ENCODE measurements around the gene PALLD. TPM values are rescaled to one million over a fixed set of nuclear protein-coding genes. Genes with fewer than 3 reads are reported as not detected.
A peak's percentile ranks its signal among the peaks of the same experiment; 100 is the strongest.

PALLD gene
- total RNA-seq, 1 experiment from 2014 or later = 23.7 TPM

- no peak overlapping the region for H3K4me3 Mint-ChIP-seq
- H3K36me3 Mint-ChIP-seq = peaks cover 3% of the 10 kb centered on the region; the same call in 1 of the 2 replicates
- peaks cover 32% of the 10 kb centered on the region for H3K4me1 Mint-ChIP-seq
- no peak for ATAC-seq
- H3K9me3 Mint-ChIP-seq = peaks cover 16% of the 10 kb centered on the region
- ChIA-PET POLR2A (no interaction called here), CTCF (interaction anchor here (0.9 kb wide), 1 partner anchor 189 kb away, joined by 3 read pairs; no protein-coding TSS in a partner anchor)
- no peak for DNase-seq (ENCODE audit: low spot score)
- no peak overlapping the region for H3K27ac Mint-ChIP-seq
- TF ChIP-seq ATF1 (CRISPR knock-in tag; IDR thresholded peaks at IDR 0.05) = no peak
- TF ChIP-seq NR2C2 (CRISPR knock-in tag; IDR thresholded peaks at IDR 0.05) = no peak
- H3K27me3 Mint-ChIP-seq (ENCODE audit: low read depth) = no peaks in the 10 kb centered on the region
These were observed 235.9 kb downstream of the PALLD start for GRCh38 chr4:168732714-168733113.

GRCh38 chr4:168734703-168735678 is 238.1 kb downstream of the PALLD start:
- DNase-seq (ENCODE audit: low spot score) = no peak
- H3K27me3 Mint-ChIP-seq (ENCODE audit: low read depth) = no peaks in the 10 kb centered on the region
- no peak overlapping the region for H3K4me3 Mint-ChIP-seq
- peak overlapping the region; percentile 76 for H3K27ac Mint-ChIP-seq
- CTCF ChIA-PET = interaction anchor here (0.7 to 1.6 kb wide), 3 partner anchors 98 to 208 kb away, joined by 3 to 4 read pairs (median 3); no protein-coding TSS in a partner anchor
- peak; percentile 46 for ATAC-seq
- H3K4me1 Mint-ChIP-seq = peaks cover 35% of the 10 kb centered on the region
- TF ChIP-seq ZNF121 (CRISPR knock-in tag; IDR thresholded peaks at IDR 0.05) (peak; percentile 96), ZNF232 (CRISPR knock-in tag; IDR thresholded peaks at IDR 0.05) (no peak), MYBL2 (CRISPR knock-in tag; IDR thresholded peaks at IDR 0.05) (no peak)
- no peaks in the 10 kb centered on the region for H3K9me3 Mint-ChIP-seq
- H3K36me3 Mint-ChIP-seq = no peaks in the 10 kb centered on the region
- POLR2A ChIA-PET = no interaction called here

DNA sequence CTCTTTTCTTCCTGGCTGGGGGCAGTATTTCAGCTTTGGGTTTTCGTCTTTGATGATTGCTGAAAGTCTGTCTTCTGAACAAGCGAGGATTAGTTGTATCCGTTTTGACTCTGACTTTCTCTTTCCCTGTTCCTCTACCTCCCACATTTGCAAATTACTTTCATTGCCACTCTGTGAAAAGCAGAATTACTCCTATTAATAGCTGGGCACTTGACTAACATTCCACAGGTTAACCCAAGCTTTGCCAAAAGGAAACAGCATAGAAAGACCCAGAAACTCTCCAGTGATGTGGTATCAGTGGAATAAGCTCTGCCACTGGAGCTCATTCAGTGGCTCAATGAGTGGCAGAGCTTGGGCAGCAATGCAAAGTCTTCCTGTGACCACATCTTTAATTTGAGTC is 238.9 kb downstream of the PALLD start:
- H3K4me1 Mint-ChIP-seq = peaks cover 35% of the 10 kb centered on the region
- ChIA-PET POLR2A (no interaction called here), CTCF (interaction anchor here (1.0 to 1.6 kb wide), 2 partner anchors 25 to 97 kb away, joined by 3 to 4 read pairs; no protein-coding TSS in a partner anchor)
- no peaks in the 10 kb centered on the region for H3K9me3 Mint-ChIP-seq
- ATAC-seq (peak; percentile 34), DNase-seq (ENCODE audit: low spot score) (no peak)
- H3K27me3 Mint-ChIP-seq (ENCODE audit: low read depth) = no peaks in the 10 kb centered on the region
- no peak overlapping the region for H3K4me3 Mint-ChIP-seq
- no peak for TF ChIP-seq HMGA2 (CRISPR knock-in tag; IDR thresholded peaks at IDR 0.05)
- TF ChIP-seq ZNF317 (CRISPR knock-in tag; IDR thresholded peaks at IDR 0.05; ENCODE audit: borderline replicate concordance, low read depth) = no peak
- TF ChIP-seq ZNF263 (CRISPR knock-in tag; IDR thresholded peaks at IDR 0.05; ENCODE audit: low read depth) = no peak
- TF ChIP-seq, protein P1, sequence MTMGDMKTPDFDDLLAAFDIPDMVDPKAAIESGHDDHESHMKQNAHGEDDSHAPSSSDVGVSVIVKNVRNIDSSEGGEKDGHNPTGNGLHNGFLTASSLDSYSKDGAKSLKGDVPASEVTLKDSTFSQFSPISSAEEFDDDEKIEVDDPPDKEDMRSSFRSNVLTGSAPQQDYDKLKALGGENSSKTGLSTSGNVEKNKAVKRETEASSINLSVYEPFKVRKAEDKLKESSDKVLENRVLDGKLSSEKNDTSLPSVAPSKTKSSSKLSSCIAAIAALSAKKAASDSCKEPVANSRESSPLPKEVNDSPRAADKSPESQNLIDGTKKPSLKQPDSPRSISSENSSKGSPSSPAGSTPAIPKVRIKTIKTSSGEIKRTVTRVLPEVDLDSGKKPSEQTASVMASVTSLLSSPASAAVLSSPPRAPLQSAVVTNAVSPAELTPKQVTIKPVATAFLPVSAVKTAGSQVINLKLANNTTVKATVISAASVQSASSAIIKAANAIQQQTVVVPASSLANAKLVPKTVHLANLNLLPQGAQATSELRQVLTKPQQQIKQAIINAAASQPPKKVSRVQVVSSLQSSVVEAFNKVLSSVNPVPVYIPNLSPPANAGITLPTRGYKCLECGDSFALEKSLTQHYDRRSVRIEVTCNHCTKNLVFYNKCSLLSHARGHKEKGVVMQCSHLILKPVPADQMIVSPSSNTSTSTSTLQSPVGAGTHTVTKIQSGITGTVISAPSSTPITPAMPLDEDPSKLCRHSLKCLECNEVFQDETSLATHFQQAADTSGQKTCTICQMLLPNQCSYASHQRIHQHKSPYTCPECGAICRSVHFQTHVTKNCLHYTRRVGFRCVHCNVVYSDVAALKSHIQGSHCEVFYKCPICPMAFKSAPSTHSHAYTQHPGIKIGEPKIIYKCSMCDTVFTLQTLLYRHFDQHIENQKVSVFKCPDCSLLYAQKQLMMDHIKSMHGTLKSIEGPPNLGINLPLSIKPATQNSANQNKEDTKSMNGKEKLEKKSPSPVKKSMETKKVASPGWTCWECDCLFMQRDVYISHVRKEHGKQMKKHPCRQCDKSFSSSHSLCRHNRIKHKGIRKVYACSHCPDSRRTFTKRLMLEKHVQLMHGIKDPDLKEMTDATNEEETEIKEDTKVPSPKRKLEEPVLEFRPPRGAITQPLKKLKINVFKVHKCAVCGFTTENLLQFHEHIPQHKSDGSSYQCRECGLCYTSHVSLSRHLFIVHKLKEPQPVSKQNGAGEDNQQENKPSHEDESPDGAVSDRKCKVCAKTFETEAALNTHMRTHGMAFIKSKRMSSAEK (CRISPR knock-in tag; IDR thresholded peaks at IDR 0.05; ENCODE audit: borderline replicate concordance) = no peak
- TF ChIP-seq EMX1 (CRISPR knock-in tag; IDR thresholded peaks at IDR 0.05) = no peak
- TF ChIP-seq, protein P2, sequence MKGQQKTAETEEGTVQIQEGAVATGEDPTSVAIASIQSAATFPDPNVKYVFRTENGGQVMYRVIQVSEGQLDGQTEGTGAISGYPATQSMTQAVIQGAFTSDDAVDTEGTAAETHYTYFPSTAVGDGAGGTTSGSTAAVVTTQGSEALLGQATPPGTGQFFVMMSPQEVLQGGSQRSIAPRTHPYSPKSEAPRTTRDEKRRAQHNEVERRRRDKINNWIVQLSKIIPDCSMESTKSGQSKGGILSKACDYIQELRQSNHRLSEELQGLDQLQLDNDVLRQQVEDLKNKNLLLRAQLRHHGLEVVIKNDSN (CRISPR knock-in tag; IDR thresholded peaks at IDR 0.05) = peak; percentile 89
- TF ChIP-seq, protein P3, sequence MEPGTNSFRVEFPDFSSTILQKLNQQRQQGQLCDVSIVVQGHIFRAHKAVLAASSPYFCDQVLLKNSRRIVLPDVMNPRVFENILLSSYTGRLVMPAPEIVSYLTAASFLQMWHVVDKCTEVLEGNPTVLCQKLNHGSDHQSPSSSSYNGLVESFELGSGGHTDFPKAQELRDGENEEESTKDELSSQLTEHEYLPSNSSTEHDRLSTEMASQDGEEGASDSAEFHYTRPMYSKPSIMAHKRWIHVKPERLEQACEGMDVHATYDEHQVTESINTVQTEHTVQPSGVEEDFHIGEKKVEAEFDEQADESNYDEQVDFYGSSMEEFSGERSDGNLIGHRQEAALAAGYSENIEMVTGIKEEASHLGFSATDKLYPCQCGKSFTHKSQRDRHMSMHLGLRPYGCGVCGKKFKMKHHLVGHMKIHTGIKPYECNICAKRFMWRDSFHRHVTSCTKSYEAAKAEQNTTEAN (CRISPR knock-in tag; IDR thresholded peaks at IDR 0.05) = no peak
- no peak for TF ChIP-seq TEAD1 (CRISPR knock-in tag; IDR thresholded peaks at IDR 0.05)
- TF ChIP-seq TP53 (CRISPR knock-in tag; IDR thresholded peaks at IDR 0.05) = no peak
- no peak for TF ChIP-seq MAX (CRISPR knock-in tag; IDR thresholded peaks at IDR 0.05)
- TF ChIP-seq CREB1 (CRISPR knock-in tag; IDR thresholded peaks at IDR 0.05) = no peak
- TF ChIP-seq, protein P4, sequence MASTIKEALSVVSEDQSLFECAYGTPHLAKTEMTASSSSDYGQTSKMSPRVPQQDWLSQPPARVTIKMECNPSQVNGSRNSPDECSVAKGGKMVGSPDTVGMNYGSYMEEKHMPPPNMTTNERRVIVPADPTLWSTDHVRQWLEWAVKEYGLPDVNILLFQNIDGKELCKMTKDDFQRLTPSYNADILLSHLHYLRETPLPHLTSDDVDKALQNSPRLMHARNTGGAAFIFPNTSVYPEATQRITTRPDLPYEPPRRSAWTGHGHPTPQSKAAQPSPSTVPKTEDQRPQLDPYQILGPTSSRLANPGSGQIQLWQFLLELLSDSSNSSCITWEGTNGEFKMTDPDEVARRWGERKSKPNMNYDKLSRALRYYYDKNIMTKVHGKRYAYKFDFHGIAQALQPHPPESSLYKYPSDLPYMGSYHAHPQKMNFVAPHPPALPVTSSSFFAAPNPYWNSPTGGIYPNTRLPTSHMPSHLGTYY (CRISPR knock-in tag; IDR thresholded peaks at IDR 0.05) = no peak
- TF ChIP-seq USF2 (CRISPR knock-in tag; IDR thresholded peaks at IDR 0.05) = peak; percentile 91
- no peak for TF ChIP-seq ZNF423 (CRISPR knock-in tag; IDR thresholded peaks at IDR 0.05)
- no peak for TF ChIP-seq PRRX2 (CRISPR knock-in tag; IDR thresholded peaks at IDR 0.05)
- TF ChIP-seq CREM (CRISPR knock-in tag; IDR thresholded peaks at IDR 0.05) = no peak
- peak overlapping the region; percentile 76 for H3K27ac Mint-ChIP-seq
- H3K36me3 Mint-ChIP-seq = no peaks in the 10 kb centered on the region

Measured in WTC11 (cell line).